ENCODE data around the gene TGM6. TPM values are rescaled to one million over a fixed set of nuclear protein-coding genes. Genes with fewer than 3 reads are reported as not detected.

TGM6 gene
- total and polyA plus RNA-seq, 9 of the 15 experiments (the other 6 are each of a cell fraction or from before 2014, with no cell fraction given), result not detected

DNA sequence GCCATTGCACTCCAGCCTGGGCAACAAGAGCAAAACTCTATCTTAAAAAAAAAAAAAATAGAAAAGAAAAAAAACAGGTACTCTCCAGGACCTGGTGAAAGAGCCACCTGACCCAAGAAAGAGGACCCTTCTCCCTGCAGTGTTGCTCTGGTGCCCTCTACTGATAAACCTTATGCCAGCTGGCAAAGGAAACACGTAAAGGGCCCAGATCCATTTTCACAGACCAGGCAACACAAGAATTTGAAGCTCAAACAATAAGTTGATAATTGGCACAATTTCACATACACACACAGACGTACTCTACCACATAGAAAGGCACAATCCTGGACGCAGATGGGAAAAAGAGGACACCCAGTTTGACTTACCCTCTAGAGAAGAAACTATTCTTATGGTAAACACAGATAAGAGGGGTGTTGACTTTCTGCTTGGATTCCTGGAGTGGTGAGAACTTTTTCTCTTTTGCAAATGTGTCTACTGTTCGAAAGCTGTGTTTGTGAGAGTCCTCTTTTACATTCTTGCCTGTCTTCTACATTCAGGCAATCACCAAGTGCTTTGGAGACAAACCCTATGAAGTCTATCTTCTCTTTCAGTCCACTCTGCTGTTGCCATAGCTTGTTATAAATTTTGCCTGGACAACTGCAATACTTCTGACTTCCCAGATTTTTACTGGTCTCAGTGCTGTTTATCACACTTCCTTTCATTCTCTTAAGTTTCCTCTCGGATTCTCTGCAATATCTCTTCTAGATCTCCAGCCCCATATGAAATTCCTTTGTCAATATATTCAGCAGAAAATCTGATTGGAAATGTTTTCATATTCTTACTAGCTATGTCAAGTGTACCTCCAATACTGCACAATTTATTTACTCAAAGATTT is 96.3 kb downstream of the TGM6 start (continued):
- TF ChIP-seq, protein P1, sequence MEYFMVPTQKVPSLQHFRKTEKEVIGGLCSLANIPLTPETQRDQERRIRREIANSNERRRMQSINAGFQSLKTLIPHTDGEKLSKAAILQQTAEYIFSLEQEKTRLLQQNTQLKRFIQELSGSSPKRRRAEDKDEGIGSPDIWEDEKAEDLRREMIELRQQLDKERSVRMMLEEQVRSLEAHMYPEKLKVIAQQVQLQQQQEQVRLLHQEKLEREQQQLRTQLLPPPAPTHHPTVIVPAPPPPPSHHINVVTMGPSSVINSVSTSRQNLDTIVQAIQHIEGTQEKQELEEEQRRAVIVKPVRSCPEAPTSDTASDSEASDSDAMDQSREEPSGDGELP (CRISPR knock-in tag; IDR thresholded peaks at IDR 0.05; ENCODE audit: borderline replicate concordance), result no peak

DNA sequence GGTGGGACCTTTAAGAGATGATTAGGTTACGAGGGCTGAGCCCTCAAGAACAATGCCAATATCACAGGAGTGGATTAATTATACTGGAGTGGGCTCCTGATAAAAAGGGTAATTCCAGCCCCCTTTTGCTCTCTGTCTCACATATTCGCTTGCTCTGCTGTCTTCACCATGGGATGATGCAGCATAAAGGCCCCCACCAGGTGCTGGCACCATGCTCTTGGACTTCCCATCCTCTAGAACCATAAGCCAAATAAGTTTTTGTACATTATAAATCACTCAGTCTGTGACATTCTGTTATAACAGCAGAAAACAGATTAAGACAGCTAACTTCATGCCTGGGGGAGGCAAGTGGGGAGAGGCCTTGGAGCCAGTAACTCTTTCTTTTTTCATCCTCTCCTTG is 99.7 kb downstream of the TGM6 start:
- Histone ChIP-seq H3K9ac (ENCODE audit: insufficient read depth in 1 of 2, low read depth in 2 of 2, low read length in 2 of 2) (no peak overlapping the region), H2AFZ (ENCODE audit: low read depth, low read length) (no peak overlapping the region), H3K4me1 (replicated peaks in 1 of 2; ENCODE audit: control insufficient read depth in 2 of 2, insufficient read depth in 2 of 2, low read length in 2 of 2) (peaks cover 0 to 2% of the 10 kb centered on the region in 2 experiments; a peak in 1 of 5 replicates), H3K4me2 (ENCODE audit: insufficient read depth, low read length) (no peak overlapping the region), H3K27ac (ENCODE audit: extremely low read depth, low read depth, low read length) (no peak overlapping the region), H3K36me3 (ENCODE audit: control insufficient read depth, insufficient read depth, low read length) (peaks cover 28% of the 10 kb centered on the region), H3K9me3 (replicated peaks; ENCODE audit: control insufficient read depth, insufficient read depth, low read depth, low read length) (no peaks in the 10 kb centered on the region), H3K9me1 (ENCODE audit: control insufficient read depth, insufficient read depth, low read length) (no peaks in the 10 kb centered on the region), H3K4me3 (no peak overlapping the region), H3K79me2 (ENCODE audit: control insufficient read depth, insufficient read depth, low read length) (no peaks in the 10 kb centered on the region), H4K20me1 (replicated peaks; ENCODE audit: control insufficient read depth, insufficient read depth, low read length) (no peaks in the 10 kb centered on the region), H3K27me3 (ENCODE audit: control insufficient read depth in 2 of 2, insufficient read depth in 2 of 2, low read length in 2 of 2) (no peaks in the 10 kb centered on the region)
- FAIRE-seq, result no peak
- no peak for DNase-seq (ENCODE audit: extremely low read depth in 1 of 4, low spot score in 3 of 4)
- intact Hi-C loops (cut with micrococcal nuclease), result no loop called here
- POLR2A ChIA-PET, result no interaction called here
- 100% methylated on average over 2 of the region's 2 CpGs for WGBS (ENCODE audit: insufficient coverage, low coverage, missing lambda C conversion rate)
- in situ Hi-C loops (cut with MboI), result no loop called here
- no peak for ATAC-seq
- no TSS peak for BruUV-seq (replicated peaks)
- CTCF ChIA-PET (ENCODE audit: low intra/inter-chr PET ratio), result no interaction called here
- TF ChIP-seq, protein P2, sequence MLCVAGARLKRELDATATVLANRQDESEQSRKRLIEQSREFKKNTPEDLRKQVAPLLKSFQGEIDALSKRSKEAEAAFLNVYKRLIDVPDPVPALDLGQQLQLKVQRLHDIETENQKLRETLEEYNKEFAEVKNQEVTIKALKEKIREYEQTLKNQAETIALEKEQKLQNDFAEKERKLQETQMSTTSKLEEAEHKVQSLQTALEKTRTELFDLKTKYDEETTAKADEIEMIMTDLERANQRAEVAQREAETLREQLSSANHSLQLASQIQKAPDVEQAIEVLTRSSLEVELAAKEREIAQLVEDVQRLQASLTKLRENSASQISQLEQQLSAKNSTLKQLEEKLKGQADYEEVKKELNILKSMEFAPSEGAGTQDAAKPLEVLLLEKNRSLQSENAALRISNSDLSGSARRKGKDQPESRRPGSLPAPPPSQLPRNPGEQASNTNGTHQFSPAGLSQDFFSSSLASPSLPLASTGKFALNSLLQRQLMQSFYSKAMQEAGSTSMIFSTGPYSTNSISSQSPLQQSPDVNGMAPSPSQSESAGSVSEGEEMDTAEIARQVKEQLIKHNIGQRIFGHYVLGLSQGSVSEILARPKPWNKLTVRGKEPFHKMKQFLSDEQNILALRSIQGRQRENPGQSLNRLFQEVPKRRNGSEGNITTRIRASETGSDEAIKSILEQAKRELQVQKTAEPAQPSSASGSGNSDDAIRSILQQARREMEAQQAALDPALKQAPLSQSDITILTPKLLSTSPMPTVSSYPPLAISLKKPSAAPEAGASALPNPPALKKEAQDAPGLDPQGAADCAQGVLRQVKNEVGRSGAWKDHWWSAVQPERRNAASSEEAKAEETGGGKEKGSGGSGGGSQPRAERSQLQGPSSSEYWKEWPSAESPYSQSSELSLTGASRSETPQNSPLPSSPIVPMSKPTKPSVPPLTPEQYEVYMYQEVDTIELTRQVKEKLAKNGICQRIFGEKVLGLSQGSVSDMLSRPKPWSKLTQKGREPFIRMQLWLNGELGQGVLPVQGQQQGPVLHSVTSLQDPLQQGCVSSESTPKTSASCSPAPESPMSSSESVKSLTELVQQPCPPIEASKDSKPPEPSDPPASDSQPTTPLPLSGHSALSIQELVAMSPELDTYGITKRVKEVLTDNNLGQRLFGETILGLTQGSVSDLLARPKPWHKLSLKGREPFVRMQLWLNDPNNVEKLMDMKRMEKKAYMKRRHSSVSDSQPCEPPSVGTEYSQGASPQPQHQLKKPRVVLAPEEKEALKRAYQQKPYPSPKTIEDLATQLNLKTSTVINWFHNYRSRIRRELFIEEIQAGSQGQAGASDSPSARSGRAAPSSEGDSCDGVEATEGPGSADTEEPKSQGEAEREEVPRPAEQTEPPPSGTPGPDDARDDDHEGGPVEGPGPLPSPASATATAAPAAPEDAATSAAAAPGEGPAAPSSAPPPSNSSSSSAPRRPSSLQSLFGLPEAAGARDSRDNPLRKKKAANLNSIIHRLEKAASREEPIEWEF (CRISPR knock-in tag; IDR thresholded peaks at IDR 0.05), result no peak
- no peak for TF ChIP-seq ESRRA (IDR thresholded peaks at IDR 0.05; ENCODE audit: borderline replicate concordance, low read depth)
- TF ChIP-seq, protein P3, sequence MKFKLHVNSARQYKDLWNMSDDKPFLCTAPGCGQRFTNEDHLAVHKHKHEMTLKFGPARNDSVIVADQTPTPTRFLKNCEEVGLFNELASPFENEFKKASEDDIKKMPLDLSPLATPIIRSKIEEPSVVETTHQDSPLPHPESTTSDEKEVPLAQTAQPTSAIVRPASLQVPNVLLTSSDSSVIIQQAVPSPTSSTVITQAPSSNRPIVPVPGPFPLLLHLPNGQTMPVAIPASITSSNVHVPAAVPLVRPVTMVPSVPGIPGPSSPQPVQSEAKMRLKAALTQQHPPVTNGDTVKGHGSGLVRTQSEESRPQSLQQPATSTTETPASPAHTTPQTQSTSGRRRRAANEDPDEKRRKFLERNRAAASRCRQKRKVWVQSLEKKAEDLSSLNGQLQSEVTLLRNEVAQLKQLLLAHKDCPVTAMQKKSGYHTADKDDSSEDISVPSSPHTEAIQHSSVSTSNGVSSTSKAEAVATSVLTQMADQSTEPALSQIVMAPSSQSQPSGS (CRISPR knock-in tag; IDR thresholded peaks at IDR 0.05), result no peak
- TF ChIP-seq, protein P4, sequence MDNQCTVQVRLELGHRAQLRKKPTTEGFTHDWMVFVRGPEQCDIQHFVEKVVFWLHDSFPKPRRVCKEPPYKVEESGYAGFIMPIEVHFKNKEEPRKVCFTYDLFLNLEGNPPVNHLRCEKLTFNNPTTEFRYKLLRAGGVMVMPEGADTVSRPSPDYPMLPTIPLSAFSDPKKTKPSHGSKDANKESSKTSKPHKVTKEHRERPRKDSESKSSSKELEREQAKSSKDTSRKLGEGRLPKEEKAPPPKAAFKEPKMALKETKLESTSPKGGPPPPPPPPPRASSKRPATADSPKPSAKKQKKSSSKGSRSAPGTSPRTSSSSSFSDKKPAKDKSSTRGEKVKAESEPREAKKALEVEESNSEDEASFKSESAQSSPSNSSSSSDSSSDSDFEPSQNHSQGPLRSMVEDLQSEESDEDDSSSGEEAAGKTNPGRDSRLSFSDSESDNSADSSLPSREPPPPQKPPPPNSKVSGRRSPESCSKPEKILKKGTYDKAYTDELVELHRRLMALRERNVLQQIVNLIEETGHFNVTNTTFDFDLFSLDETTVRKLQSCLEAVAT (IDR thresholded peaks at IDR 0.05), result no peak
- no peak for TF ChIP-seq SRSF9 (IDR thresholded peaks at IDR 0.05; ENCODE audit: borderline replicate concordance, low read depth, low read length)

Data from K562 (cell line).